Activated CD4-positive, alpha-beta T cell treated with anti-CD3 and anti-CD28 coated beads, Interleukin-2, amount 50 U/mL, for 16 hours (primary cell): ENCODE measurements around the gene DIP2A.
"Not testable (repeated sequence)": the region's sequence is repeated elsewhere in the genome, so short reads cannot be mapped to it uniquely, and the experiment has no call there.

Experiments
- DNase-seq: peaks from one replicate; pipeline ENCODE4 v3.0.0-alpha.2; 2020

The DIP2A gene

DNA sequence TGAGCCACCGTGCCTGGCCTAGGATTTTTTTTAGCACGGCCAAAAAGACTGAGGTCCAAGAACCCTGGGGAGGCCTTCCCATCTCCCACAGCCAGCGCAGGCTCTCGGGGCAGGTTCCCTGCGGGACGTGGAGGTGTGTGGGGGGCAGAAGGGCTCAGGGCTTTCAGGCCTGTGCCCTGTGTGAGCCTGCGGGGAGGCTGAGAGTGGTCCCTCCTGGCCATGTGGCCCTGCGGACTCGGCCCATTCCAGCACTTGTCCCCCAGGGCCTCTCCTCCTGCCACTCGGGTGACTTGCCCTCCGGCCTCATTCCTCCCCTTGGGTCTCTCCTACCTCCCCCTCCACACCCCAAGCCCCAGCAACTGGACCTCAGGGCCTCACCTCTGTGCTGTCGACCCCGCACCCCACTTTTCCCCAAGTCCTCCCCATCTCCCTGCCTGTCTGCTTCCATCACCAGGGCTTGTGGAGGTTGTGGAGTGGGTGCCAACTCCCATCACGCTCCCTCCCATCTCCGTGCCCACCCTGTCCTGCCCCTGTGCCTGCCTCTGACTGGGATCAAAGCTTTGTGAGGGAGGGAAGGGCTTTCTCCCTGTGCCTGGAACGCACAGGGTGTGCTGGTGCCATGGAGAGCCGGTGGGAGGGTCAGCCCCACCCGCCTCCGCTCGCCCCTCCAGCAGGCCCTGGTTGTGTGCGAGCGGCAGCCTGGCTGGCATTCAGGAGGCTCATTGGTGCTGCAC, 32.2 kb upstream of the DIP2A start:
- no peak for DNase-seq

DNA sequence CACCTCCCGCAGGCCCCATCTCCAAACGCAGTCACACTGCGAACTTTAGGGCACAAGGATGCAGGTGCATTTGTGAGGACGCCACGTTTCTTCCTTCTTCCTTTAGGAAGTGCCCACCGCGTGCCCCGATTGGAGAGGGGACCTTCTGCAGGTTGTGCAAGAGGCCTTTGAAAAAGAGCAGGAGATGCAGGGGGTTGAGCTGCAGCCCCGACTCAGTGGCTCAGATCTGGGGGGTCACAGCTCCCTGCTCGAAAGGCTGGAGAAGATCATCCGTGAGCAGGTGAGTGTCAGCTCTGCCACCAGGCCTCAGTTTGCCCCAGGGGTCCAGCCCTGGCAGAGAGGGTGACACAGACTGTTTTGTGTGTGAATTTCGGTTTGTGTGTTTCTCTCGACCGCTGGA, 31.2 kb upstream of the DIP2A start:
- no peak for DNase-seq

DNA sequence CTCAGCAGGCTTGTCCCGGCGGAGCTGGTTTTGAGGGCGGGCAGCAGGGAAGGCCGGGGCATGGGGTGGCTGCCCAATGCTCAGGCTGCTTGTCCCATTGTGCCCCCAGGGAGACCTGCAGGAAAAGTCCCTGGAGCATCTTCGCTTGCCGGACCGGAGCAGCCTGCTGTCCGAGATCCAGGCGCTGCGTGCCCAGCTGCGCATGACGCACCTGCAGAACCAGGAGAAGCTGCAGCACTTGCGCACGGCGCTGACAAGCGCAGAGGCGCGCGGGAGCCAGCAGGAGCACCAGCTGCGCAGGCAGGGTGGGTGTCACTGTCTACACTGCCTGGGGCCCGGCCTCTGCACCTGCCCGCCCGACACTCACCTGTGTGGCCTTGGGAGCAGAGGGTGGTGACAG, 30.4 kb upstream of the DIP2A start:
- no peak for DNase-seq

DNA sequence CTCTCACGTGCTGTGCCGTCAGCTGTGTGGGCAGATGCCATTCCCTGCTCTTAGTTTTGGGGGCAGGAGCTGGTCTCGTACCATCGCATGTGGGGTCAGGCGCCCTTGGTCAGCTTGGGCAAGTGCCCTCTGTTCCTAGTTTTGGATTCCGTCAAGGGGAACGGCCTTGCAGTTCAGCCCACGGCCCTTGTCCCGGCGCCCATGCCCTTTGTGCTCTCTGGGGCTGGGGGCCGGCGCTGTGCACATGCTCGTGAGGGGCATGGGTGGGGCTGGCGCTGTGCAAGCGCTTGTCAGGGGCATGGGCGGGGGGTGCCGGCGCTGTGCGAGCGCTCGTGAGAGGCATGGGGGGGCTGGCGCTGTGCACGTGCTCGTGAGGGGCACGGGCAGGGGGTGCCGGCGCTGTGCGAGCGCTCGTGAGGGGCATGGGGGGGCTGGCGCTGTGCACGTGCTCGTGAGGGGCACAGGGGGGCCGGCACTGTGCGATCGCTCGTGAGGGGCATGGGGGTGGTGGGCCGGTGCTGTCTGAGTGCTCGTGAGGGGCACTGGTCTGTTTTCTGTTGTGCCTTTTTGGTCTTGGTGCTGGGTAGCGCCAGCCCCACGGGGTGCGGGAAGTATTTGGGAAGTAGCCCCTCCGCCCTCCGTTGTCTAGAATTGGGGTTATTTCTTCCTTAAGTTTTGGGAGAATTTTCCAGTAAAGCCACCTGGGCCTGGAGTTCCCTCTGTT, 29.5 kb upstream of the DIP2A start:
- DNase-seq = no peak

DNA sequence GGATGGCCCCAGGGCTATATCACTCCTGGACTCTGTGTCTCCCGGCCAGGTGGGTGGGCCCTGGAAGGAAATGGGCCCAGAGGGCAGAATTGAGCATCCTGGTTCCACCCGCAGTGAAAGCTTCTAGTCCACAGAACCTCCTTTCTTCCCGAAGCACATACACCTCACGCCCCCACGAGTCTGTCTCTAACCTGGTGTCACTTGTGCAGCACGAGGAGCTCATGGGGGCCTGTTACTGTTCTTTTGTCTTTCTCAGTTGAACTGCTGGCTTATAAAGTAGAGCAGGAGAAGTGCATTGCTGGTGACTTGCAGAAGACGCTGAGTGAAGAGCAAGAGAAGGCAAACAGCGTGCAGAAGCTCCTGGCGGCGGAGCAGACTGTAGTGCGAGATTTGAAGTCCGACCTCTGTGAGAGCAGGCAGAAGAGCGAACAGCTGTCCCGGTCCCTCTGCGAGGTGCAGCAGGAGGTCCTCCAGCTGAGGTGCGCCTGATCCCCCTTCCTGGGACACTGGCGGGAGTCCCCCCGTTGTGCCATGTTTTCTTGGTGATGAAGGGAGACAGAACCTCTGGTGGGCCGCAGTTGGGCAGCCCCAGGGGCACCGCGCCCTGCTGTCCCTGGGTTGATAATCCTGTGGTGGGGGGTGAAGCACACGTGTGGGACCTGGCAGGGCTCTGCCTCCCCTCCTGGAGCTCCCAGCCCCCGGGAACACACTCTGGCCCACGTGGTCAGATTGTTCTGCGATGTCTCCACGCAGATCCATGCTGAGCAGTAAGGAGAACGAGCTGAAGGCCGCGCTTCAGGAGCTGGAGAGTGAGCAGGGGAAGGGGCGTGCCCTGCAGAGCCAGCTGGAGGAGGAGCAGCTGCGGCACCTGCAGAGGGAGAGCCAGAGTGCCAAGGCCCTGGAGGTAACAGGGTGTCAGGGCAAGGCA, 28.7 kb upstream of the DIP2A start:
- DNase-seq = no peak

DNA sequence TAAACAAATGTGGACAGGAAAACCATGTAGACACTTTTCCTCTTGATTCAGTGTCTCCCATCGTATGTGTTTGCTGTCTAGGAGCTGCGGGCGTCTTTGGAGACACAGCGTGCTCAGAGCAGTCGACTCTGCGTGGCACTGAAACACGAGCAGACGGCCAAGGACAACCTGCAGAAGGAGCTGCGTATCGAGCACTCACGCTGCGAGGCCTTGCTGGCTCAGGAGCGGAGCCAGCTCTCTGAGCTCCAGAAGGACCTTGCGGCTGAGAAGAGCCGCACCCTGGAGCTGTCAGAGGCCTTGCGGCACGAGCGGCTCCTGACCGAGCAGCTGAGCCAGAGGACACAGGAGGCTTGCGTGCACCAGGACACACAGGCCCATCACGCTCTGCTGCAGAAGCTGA, 27.2 kb upstream of the DIP2A start:
- no peak for DNase-seq

DNA sequence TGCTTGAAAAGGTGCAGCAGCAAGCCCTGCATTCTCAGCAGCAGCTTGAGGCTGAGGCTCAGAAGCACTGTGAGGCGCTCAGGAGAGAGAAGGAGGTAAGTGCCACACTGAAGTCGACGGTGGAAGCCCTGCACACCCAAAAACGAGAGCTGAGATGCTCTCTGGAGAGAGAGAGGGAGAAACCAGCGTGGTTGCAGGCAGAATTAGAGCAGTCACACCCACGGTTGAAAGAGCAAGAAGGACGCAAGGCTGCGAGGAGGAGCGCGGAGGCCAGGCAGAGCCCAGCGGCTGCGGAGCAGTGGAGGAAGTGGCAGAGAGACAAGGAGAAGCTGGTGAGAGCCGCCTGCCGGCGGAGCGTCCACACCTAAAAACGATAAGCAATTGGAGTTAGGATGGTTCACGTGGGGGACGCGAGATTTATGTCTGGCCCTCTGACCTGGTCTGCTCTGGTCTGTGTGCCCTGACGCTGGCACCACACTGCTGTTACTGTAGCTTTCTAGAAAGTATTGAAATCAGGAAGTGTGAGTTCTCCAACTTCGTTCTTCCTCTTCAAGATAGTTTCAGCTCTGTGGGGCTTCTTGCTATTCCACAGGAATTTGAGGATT, 26.7 kb upstream of the DIP2A start:
- DNase-seq = no peak

DNA sequence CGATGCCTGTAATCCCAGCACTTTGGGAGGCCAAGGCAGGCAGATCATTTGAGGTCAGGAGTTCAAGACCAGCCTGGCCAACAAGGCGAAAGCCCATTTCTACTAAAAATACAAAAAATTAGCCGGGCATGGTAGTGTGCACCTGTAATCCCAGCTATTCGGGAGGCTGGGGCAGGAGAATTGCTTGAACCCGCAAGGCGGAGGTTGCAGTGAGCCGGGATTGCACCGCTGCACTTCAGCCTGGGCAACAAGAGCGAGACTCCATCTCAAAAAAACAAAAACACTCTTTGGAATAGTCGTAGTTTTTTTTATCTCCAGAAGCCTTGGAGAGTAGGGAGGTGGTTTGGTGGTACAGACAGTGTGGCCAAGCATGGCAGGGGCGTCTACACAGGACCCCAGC, 25.6 kb upstream of the DIP2A start:
- DNase-seq = not testable (repeated sequence)

DNA sequence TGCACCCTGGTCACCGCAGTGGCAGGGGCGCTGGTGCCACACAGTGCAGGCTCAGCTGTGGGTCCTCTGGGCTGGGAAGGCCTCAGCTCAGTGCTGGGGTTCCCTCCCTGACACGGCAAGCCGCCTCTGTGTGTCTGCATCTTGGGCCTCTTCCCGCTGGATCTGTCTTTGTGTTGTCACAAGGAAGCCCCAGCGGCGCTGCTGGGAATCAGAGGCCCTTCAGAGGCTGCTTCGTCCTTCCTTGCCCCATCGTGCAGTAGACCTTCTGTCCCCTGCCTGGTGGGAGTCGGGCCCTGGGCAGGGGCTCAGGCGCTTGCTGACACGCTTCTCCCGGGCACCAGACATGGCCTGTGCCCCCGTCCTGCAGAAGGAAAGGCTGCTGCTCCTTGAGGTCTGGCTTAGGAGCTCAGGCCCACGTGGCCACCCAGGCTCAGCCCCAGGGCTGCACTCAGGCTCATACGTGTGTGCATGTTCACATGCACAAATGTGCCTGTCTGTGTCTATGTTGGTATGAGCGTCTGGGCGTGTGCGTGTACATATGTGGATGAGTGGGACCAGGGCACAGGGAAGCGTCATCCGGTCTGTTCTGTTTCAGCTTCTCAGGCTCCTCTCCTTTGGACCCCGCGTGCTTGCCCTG, 24.3 kb upstream of the DIP2A start:
- DNase-seq = no peak

DNA sequence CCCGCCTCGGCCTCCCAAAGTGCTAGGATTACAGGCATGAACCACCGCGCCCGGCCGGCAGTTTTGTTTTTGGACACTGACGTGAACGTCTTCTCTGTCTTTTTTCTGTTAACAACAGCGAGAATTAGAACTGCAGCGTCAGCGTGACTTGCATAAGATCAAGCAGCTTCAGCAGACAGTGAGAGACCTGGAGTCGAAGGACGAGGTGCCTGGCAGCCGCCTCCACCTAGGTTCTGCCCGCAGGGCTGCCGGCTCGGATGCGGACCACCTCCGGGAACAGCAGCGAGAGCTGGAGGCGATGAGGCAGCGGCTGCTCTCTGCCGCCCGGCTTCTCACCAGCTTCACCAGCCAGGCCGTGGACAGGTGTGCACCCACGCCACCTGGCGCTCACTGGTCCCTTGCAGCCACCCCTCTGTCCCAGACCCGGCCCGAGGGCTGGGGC, 22.9 kb upstream of the DIP2A start:
- DNase-seq = no peak

DNA sequence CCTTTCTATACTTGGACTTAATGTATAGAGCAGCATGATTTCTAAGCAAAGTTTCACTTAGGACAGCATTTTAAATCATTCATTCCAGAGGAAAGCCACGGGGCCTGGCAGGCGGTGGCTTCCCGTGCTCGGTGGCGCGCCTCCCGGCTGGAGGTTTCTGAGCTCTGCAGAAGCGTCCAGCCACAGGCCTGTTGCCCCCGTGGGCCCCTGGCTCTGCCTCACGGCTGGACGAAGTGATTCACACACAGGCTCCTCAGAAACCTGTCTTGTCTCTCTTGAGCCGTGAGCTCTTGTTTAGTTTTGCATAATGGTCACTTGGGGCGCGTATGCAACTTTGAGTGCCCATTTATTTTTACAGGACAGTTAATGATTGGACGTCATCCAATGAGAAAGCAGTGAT, 22.1 kb upstream of the DIP2A start:
- no peak for DNase-seq

DNA sequence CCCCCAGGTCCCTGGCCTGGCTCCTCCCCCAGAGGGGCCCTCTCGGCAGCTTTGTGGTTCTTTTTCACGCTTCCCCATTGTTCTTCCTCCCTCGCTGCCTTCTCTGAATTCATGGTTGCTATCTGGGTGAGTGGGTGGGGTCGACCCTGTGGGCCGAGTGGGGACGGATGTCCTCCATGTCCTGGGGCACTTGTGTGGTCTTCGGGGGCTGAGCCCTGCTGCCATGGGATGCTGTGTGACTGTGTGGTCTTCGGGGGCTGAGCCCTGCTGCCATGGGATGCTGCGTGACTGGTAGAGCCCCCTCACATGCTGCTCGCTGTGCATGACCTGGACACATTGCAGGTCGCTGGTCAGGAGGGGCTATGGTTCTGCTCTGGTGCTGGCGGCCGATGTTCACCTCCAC, 21.6 kb upstream of the DIP2A start:
- DNase-seq = no peak

DNA sequence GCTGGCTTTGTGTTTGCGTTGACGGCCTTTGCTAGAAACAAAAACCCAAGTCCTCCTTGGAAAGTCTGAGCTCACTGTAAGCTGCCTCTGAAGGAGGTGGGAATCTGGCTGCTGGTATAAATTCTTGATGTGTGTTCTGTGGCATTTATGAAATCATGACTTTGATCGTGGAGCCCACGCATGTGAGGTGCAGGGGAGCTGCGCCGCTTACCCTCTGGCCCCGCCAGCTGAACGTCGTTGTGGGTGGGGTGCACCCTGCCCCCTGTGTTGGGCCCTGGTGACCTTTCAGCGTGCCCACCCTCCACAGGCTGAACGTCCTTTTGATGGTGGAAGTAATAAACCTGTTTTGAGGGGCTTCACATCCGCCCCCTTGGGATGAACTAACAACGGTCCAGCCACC, 21.2 kb upstream of the DIP2A start:
- DNase-seq = no peak

DNA sequence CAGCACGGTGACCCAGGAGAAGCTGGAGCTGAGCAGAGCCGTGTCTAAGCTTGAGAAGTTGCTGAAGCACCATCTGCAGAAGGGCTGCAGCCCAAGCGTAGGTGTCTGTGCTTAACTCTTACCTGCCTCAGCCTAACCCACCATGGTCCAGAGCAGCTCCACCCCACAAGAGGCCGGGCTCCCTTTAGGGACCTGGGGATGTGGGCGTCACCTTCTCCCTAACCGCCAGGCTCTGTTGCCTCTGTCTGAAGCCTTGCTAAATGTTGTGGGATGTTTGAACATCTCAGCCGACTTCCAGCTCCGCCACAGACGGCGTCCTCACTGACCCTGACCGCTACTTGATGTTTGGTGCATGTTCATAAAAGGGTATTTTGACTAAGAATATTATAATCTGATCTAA, 20.4 kb upstream of the DIP2A start:
- DNase-seq = no peak

DNA sequence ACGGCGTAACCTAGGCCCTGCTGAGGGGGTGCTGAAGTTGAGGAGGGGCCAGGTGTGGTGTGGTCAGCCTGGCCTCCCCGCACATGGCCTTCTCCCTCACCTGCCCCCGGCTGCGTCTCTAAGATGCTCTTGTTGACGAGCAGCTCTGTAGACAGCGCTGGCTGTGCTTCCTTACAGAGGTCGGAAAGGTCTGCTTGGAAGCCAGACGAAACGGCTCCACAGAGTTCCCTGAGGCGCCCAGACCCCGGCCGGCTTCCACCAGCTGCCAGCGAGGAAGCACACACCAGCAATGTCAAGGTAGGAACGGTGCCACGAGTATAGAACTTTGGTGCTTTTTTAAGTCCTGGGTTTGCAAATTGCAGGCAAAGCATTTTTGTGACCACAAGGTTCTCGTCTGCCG, 18.8 kb upstream of the DIP2A start:
- DNase-seq = no peak

DNA sequence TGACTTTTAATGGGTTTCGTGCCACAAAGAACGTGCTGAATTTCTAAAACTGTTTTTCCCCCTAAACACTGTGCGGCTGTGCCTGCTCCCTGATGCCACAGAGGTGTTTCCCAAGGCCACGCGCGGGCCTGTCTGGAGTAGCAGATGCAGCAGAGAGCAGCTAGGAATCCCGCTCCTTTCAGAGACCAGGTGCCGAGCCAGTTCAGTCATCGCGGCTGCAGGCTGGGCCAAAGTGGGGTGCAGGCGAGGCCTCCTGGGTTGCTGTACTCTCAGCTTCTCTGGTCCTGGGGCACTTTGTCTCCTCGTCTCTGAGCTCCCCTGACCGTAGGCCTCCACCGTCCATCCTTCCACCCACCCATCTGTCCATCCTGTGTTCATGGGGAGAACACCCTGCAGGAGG, 17.4 kb upstream of the DIP2A start:
- no peak for DNase-seq

DNA sequence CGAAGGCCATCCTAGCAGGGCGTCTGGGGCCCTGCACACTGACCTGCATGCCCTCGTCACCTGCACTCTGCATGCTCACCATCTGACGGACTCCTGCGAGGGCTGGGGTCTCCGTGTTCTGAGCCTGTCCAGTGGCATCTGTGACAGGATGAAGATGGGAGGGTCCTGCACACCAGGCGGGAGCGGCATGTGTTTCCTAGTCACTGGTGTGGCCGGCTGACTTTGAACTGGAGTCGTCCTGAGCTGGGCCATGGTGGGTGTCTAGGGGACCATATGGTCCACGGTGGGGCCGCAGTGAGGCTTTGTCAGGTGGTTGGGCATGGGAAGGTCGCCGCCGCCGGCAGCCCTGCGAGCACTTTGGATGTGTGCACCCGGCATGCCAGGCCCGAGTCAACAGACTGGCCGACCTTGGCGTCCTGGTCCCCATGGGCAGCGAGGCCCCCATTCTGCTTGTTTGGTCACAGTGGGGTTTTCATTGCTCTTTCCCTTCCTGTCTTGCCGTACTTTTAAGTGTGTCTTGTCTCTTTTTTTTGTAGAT, 16.7 kb upstream of the DIP2A start:
- DNase-seq = no peak

DNA sequence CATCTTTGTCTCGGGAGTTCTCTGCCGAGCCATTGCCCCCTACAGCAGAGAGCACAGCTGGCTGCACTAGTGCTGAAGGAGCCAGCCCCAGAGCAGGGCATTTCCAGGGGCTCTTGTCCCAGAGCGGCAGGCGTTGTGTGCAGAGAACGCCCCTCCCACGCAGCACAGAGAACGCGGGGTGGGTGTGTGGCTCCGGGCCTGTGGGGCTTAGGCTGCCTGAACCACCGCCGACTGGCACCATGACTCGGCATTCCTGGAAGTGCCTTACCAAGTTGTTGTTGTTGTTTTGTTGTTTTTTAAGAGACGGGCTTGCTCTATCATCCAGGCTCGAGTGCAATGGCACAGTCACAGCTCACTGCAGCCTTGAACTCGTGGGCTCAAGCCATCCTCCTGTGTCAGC, 15.8 kb upstream of the DIP2A start:
- DNase-seq = no peak

DNA sequence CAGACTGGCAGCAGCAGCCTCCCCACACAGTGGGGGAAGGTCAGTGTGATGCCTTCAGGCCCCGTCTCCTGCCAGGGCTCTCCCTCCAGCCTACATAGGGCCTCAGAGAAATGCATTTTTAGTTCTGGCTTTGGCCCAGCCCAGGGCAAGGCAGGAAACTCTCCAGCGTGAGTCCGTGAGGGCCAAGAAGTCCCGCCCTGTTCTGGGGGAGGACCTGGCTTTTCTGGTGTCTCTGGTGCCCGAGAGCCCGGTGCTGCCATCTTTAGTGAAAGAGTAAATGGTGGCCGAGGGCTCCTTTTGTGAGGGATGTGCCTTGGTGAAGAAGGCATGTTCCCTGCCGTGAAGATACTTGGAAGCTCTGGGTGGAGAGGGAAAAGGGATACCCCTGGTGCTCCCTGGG, 14.8 kb upstream of the DIP2A start:
- DNase-seq = no peak

DNA sequence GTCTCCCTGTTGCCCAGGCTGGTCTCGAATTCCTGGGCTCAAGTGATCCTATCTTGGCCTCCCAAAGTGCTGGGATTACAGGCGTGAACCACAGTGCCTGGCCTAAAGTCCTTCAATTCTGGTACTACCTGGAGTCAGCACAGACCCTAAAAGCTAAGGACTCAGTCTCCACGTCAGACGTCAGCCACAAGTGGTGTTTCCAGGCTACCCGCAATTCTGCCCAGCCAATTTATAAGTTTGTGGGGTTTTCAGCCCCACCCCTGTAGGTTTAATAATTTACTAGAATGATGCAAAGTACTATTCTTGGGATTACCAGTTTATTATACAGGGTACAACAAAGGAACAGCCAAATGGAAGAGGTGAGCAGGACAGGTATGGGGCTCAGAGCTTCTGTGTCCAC, 10.6 kb upstream of the DIP2A start:
- no peak for DNase-seq

DNA sequence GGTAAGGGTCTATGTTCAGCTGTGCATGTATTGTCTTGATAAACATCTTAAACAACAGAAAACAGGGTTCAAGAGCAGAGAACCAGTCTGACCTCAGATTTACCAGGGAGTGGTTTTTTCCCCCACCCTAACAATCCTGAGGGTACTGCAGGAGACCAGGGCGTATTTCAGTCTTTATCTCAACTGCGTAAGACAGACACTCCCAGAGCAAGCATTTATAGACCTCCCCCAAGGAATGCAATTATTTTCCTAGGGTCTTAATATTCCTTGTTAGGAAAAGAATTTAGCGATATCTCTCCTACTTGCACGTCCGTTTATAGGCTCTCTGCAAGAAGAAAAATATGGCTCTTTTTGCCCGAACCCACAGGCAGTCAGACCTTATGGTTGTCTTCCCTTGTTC, 9.8 kb upstream of the DIP2A start:
- not testable (repeated sequence) for DNase-seq

DNA sequence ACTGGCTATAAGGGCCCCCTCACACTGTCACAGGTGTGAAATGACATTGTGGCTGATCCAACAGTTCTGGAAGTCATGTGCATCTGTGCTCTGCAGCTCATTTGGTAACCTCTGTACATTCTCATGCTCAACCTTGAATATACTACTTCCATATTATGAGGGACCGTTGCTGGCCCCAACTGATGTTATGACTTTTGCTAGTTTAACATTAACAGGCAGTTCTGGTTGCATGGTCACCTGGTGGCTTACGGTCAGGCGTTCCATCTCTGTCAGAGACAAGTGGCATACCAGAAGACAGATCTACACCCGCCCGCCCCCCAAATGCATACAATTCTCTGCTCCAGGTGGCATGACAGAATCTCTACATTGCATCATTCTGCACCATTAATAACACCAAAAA, 6.0 kb upstream of the DIP2A start:
- no peak for DNase-seq
